ENCODE results near the gene TRIM7. TPM values are rescaled to one million over a fixed set of nuclear protein-coding genes. Genes with fewer than 3 reads are reported as not detected.

Gene TRIM7
- total and polyA plus RNA-seq, 7 donors, result 0.55 to 5.3 (median 1.2) TPM

DNA sequence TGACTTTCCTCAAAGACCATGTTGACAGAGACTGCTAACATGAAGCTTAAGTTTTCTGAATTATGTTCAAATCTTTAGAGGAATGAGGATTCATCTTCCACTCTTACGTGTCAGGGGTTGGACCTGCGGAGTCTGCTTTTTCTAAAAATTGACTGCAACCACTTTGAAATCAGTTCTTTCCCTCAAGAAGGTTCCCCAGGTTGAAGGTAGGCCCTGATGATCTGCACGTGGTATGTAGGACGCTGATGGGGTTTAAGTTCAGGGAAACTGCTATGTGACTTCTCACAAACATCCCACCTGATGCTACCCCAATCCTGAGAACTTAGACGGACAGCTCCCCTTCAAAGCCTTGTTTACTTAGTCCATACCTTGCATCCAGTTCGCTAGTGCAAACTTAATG lies 31.5 kb upstream of the TRIM7 start:
- no peaks in the 10 kb centered on the region for H3K27me3 ChIP-seq
- peaks cover 0 to 10% (median 8%) of the 10 kb centered on the region in 4 donors for H3K4me1 ChIP-seq
- WGBS, 2 donors, result 78 to 85% methylated on average over 6 of the region's 6 CpGs
- DNase-seq, result no peak
- peaks cover 74 to 100% (median 81%) of the 10 kb centered on the region in 4 donors for H3K36me3 ChIP-seq
- no peaks in the 10 kb centered on the region for H3K9me3 ChIP-seq
- H3K4me3 ChIP-seq, result no peak overlapping the region
- H3K27ac ChIP-seq, result no peak overlapping the region
- intact Hi-C loops (cut with DNase I), result no loop called here
- TF ChIP-seq, protein P1, sequence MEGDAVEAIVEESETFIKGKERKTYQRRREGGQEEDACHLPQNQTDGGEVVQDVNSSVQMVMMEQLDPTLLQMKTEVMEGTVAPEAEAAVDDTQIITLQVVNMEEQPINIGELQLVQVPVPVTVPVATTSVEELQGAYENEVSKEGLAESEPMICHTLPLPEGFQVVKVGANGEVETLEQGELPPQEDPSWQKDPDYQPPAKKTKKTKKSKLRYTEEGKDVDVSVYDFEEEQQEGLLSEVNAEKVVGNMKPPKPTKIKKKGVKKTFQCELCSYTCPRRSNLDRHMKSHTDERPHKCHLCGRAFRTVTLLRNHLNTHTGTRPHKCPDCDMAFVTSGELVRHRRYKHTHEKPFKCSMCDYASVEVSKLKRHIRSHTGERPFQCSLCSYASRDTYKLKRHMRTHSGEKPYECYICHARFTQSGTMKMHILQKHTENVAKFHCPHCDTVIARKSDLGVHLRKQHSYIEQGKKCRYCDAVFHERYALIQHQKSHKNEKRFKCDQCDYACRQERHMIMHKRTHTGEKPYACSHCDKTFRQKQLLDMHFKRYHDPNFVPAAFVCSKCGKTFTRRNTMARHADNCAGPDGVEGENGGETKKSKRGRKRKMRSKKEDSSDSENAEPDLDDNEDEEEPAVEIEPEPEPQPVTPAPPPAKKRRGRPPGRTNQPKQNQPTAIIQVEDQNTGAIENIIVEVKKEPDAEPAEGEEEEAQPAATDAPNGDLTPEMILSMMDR (IDR thresholded peaks at IDR 0.05), result no peak
- TF ChIP-seq POLR2AphosphoS5 (IDR thresholded peaks at IDR 0.05), result no peak
- TF ChIP-seq POLR2A (IDR thresholded peaks at IDR 0.05), result no peak

DNA sequence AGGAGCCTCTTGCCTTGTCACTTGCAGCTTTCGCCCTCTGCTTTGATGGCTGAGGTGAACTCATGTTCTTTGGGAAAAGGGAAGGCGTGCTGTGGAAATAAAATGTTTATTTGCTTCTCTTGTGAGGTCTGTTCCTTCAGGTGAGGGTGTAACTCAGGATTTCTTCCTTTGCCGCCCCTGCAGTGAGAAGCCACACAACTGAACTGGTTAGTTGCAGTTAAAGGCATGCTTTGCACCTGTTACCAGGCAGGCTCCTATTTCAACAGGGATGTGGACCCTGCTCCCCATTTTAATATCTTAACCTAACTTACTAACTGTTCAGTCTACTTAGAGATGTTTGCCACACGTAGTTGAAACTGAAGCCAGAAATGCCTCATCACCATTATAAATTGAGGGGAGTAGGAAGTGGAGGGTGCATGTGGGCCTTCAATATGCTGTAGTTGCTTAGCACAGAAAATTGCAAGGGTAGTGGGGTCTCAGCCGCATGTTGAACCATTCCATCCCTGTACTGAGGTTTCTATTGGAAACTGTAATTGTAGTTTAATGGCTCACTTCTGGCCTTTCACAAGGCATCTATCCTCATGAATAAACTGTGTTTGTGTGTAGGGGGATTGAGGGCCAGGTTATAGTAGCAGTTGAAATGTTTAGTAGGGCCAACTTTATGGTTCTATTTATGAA lies 30.8 kb upstream of the TRIM7 start:
- peaks cover 0 to 4% (median 1%) of the 10 kb centered on the region in 4 donors for H3K4me1 ChIP-seq
- H3K27ac ChIP-seq, result no peak overlapping the region
- H3K27me3 ChIP-seq, result no peaks in the 10 kb centered on the region
- intact Hi-C loops (cut with DNase I), result no loop called here
- no peaks in the 10 kb centered on the region for H3K9me3 ChIP-seq
- no peak for TF ChIP-seq POLR2A (IDR thresholded peaks at IDR 0.05)
- TF ChIP-seq, protein P1 (IDR thresholded peaks at IDR 0.05), result no peak
- TF ChIP-seq POLR2AphosphoS5 (IDR thresholded peaks at IDR 0.05), result no peak
- no peak for TF ChIP-seq EP300 (IDR thresholded peaks at IDR 0.05)
- H3K4me3 ChIP-seq, result no peak overlapping the region
- 74 to 79% methylated on average over 5 of the region's 5 CpGs for WGBS, 2 donors
- no peak for DNase-seq
- H3K36me3 ChIP-seq, result peaks cover 69 to 100% (median 75%) of the 10 kb centered on the region in 4 donors

DNA sequence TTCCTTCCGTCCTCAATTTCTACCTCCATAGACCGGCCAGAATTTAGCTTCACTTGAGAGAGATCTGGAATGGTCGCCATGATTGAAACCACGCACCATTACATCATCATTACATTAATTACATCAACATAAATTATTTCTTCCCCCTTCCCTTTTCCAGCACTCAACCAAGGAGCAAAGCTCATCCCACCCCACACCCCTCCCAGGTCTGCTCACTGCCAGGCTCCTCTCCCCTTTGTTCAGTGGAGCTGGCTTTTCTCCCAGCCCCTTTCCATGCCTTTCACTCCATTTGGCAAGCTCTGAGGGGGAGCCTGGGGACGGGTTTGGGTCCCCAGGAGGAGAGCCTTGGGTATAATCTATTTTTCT lies 30.3 kb upstream of the TRIM7 start:
- no peak for DNase-seq
- no peaks in the 10 kb centered on the region for H3K9me3 ChIP-seq
- TF ChIP-seq POLR2A (IDR thresholded peaks at IDR 0.05) (no peak), POLR2AphosphoS5 (IDR thresholded peaks at IDR 0.05) (no peak), EP300 (IDR thresholded peaks at IDR 0.05) (no peak)
- TF ChIP-seq, protein P1 (IDR thresholded peaks at IDR 0.05), result no peak
- H3K4me3 ChIP-seq, result no peak overlapping the region
- intact Hi-C loops (cut with DNase I), result no loop called here
- WGBS, 2 donors, result 87 to 88% methylated on average over 5 of the region's 5 CpGs
- H3K36me3 ChIP-seq, result peaks cover 64 to 99% (median 70%) of the 10 kb centered on the region in 4 donors
- H3K4me1 ChIP-seq, result peaks cover 0 to under 1% (median 0%) of the 10 kb centered on the region in 4 donors
- no peaks in the 10 kb centered on the region for H3K27me3 ChIP-seq
- no peak overlapping the region for H3K27ac ChIP-seq

DNA sequence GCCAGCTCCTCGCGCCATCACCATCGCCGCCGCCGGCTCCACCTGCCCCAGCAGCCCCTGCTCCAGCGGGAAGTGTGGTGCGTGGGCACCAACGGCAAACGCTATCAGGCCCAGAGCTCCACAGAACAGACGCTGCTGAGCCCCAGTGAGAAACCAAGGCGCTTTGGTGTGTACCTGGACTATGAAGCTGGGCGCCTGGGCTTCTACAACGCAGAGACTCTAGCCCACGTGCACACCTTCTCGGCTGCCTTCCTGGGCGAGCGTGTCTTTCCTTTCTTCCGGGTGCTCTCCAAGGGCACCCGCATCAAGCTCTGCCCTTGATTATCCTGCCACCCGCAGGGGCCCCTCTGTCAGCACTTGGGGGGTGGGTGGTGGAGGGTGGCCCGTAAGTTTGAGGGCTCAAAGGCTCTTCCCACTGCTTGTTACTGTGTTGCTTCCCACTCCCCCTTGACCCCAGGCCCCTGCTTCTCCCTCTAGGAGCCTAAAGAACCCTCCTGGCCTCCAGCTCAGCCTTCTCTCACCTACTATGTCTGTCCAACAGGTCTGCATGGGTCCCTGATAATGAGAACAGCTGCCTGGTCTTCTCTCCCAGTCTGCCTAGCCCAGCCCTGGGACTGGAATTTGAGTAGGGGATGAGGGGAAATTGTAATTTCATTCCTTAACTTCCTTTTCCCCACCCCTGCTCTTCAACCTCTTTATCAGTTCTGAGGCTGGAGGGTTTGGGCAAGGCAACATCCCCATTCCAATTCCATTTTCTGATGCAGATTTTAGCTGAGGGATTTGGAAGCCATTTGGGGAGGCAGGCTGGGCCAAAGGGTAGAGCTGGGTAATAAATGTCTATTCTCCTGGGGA lies 29.7 kb upstream of the TRIM7 start:
- 87 to 91% methylated on average over 22 of the region's 22 CpGs for WGBS, 2 donors
- H3K27ac ChIP-seq, result no peak overlapping the region
- H3K4me1 ChIP-seq, result no peaks in the 10 kb centered on the region
- TF ChIP-seq EP300 (IDR thresholded peaks at IDR 0.05), result no peak
- TF ChIP-seq POLR2AphosphoS5 (IDR thresholded peaks at IDR 0.05), result peak in 1 of 4 donors; percentile 11
- TF ChIP-seq, protein P1 (IDR thresholded peaks at IDR 0.05), result no peak
- no peak for TF ChIP-seq POLR2A (IDR thresholded peaks at IDR 0.05)
- H3K9me3 ChIP-seq, result no peaks in the 10 kb centered on the region
- no peak for DNase-seq
- H3K36me3 ChIP-seq, result peaks cover 59 to 93% (median 64%) of the 10 kb centered on the region in 4 donors
- no peak overlapping the region for H3K4me3 ChIP-seq
- no peaks in the 10 kb centered on the region for H3K27me3 ChIP-seq
- intact Hi-C loops (cut with DNase I), result no loop called here

Measured in sigmoid colon (tissue), 7 donors.